Measurements from ENCODE around the gene PRR14L. TPM values are rescaled to one million over a fixed set of nuclear protein-coding genes. Genes with fewer than 3 reads are reported as not detected.
A peak's percentile ranks its signal among the peaks of the same experiment; 100 is the strongest.

Gene PRR14L
- total RNA-seq, 4 donors from 2014 or later = 18.7 to 38.8 (median 29.4) TPM

DNA sequence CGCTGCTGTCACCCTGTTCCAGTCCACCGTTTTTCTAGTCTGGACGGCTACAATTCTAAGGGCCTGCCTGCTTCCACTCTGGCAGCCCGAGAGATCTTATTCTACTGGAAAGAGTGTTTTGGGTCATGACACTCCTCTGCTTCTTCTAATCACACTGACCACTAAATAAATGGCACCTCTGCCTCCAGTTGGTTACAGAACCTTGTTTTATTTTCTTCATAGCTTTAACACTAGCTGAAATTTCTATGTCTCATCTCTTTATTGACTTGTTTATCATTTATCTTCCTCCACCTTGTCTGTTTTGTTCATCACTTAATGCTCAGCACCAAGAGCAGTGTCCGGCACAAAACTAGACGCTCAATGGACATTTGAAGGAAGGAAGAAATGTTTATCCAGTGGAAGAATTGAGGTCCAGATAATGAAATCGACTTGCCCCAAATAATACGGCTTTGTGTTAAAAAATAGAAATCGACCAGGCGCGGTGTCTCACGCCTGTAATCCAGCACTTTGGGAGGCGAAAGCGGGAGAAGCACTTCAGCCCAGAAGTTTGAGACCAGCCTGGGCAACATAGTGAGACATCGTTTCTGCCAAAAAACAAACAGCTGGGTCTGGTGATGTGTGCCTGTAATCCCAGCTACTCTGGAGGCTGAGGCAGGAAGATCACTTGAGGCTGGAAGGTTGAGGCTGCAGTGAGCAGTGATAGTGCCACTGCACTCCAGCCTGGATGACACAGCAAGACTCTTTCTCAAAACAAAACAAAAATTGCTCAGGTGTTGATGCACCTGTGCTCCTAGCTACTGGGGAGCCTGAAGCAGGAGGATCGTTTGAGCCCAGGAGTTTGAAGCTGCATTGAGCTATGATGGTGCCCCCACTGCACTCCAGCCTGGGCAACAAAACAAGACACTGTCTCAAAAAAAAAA, 693 bp upstream of the PRR14L start:
- Histone ChIP-seq H3K4me3 (replicated peaks in 1 of 3) (peak overlapping the region in 1 of 3 donors; percentile 84), H3K36me3 (no peaks in the 10 kb centered on the region), H3K9me3 (no peaks in the 10 kb centered on the region), H3K4me1 (peaks cover 37 to 44% of the 10 kb centered on the region in 2 donors), H3K27ac (peak overlapping the region in 2 of 3 donors; percentile 58 to 84), H3K27me3 (no peaks in the 10 kb centered on the region)
- no peak for DNase-seq
- TF ChIP-seq POLR2A (IDR thresholded peaks at IDR 0.05) (no peak), CTCF (IDR thresholded peaks at IDR 0.05) (no peak)
- intact Hi-C loops (cut with DNase I) = loop anchor here (5.0 to 10.0 kb wide), 2 partner anchors 86 to 192 kb away; partner anchors contain the start of genes PISD and YWHAH
- 63 to 65% methylated on average over 16 of the region's 16 CpGs for WGBS, 2 donors

DNA sequence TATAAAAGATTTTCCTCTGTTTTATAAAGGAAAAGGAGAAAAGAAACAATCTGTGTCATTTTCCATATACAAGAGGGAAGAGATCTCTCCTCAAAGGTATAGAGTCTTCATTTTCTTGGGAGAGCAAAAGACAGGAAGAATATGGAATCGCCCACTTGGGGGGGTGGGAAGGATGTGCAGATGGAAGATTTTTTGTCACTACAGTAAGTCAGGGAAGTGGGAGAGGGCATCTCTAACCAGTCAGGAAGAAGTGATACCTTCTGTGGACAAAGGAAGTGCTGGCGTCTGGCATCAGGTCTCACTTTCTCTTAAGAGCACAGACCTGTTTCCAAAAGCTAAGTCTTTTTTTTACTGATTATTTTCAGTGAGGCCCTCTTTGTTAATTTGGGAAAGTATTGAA, 1.4 kb downstream of the PRR14L start:
- Histone ChIP-seq H3K4me3 (replicated peaks in 1 of 3) (no peak overlapping the region), H3K4me1 (peaks cover 30 to 32% of the 10 kb centered on the region in 2 donors), H3K27ac (no peak overlapping the region), H3K9me3 (no peaks in the 10 kb centered on the region), H3K36me3 (no peaks in the 10 kb centered on the region), H3K27me3 (no peaks in the 10 kb centered on the region)
- no peak for TF ChIP-seq POLR2A (IDR thresholded peaks at IDR 0.05)
- TF ChIP-seq CTCF (IDR thresholded peaks at IDR 0.05) = no peak
- 16 to 20% methylated on average over 2 of the region's 2 CpGs for WGBS, 2 donors
- no peak for DNase-seq
- intact Hi-C loops (cut with DNase I) = no loop called here

GRCh38 chr22:31747441-31747840, 2.5 kb downstream of the PRR14L start:
- Histone ChIP-seq H3K9me3 (no peaks in the 10 kb centered on the region), H3K27ac (no peak overlapping the region), H3K36me3 (no peaks in the 10 kb centered on the region), H3K4me3 (replicated peaks in 1 of 3) (no peak overlapping the region), H3K27me3 (no peaks in the 10 kb centered on the region), H3K4me1 (peaks cover 24% of the 10 kb centered on the region in 2 donors)
- intact Hi-C loops (cut with DNase I) = no loop called here
- no peak for DNase-seq
- WGBS, 2 donors = 43 to 54% methylated on average over 4 of the region's 4 CpGs
- no peak for TF ChIP-seq CTCF (IDR thresholded peaks at IDR 0.05)
- no peak for TF ChIP-seq POLR2A (IDR thresholded peaks at IDR 0.05)

- Histone ChIP-seq H3K4me3 (replicated peaks in 1 of 3) (no peak overlapping the region), H3K27ac (no peak overlapping the region), H3K27me3 (no peaks in the 10 kb centered on the region), H3K36me3 (no peaks in the 10 kb centered on the region), H3K4me1 (peaks cover 10 to 20% of the 10 kb centered on the region in 2 donors), H3K9me3 (no peaks in the 10 kb centered on the region)
- intact Hi-C loops (cut with DNase I) = no loop called here
- no peak for DNase-seq
- WGBS, 2 donors = 88 to 96% methylated on average over 7 of the region's 7 CpGs
- TF ChIP-seq POLR2A (IDR thresholded peaks at IDR 0.05) = no peak
Measured at GRCh38 chr22:31743871-31744270, 6.1 kb downstream of the PRR14L start.

- 96% methylated on average over 2 of the region's 2 CpGs for WGBS, 2 donors
- intact Hi-C loops (cut with DNase I) = no loop called here
- Histone ChIP-seq H3K4me3 (replicated peaks in 1 of 3) (no peak overlapping the region), H3K4me1 (peaks cover 0 to 8% of the 10 kb centered on the region in 2 donors), H3K27ac (no peak overlapping the region), H3K9me3 (no peaks in the 10 kb centered on the region), H3K27me3 (no peaks in the 10 kb centered on the region), H3K36me3 (no peaks in the 10 kb centered on the region)
- DNase-seq = no peak
- TF ChIP-seq POLR2A (IDR thresholded peaks at IDR 0.05) = no peak
- no peak for TF ChIP-seq CTCF (IDR thresholded peaks at IDR 0.05)
Measured at GRCh38 chr22:31742682-31743081, 7.2 kb downstream of the PRR14L start.
